ENCODE results near the gene OASL. TPM values are rescaled to one million over a fixed set of nuclear protein-coding genes. Genes with fewer than 3 reads are reported as not detected.
A peak's percentile ranks its signal among the peaks of the same experiment; 100 is the strongest.

OASL gene
- total RNA-seq, 3 donors from 2014 or later (not counting 1 experiment from before 2014, with no cell fraction given): 7.5 to 48.0 (median 35.2) TPM

GRCh38 chr12:121060149-121061001, 21.3 kb upstream of the OASL start:
- TF ChIP-seq CTCF (IDR thresholded peaks at IDR 0.05): peak; percentile 43
- 35% methylated on average over 12 of the region's 16 CpGs for WGBS (ENCODE audit: insufficient coverage)
- DNase-seq (peak; percentile 53 to 86), ATAC-seq (peak; percentile 92 to 96 (median 93))
- Histone ChIP-seq H3K36me3 (ENCODE audit: control insufficient read depth, insufficient read depth, low read length) (no peaks in the 10 kb centered on the region), H3K27ac (ENCODE audit: low read length) (peak overlapping the region; percentile 98), H3K4me1 (ENCODE audit: control insufficient read depth, insufficient read depth, low read length) (peaks cover 16% of the 10 kb centered on the region), H3K4me3 (ENCODE audit: low read length) (peak overlapping the region; percentile 58), H3K9me3 (ENCODE audit: control insufficient read depth, insufficient read depth, low read length) (no peaks in the 10 kb centered on the region), H3K27me3 (ENCODE audit: control insufficient read depth, insufficient read depth, low read length) (no peaks in the 10 kb centered on the region)
- Mint-ChIP-seq H3K36me3 (no peaks in the 10 kb centered on the region), H3K4me1 (peaks cover 10% of the 10 kb centered on the region in 2 donors), H3K9me3 (no peaks in the 10 kb centered on the region), H3K27ac (peak overlapping the region; percentile 95 to 97), H3K4me3 (peak overlapping the region; percentile 92), H3K27me3 (ENCODE audit: low read depth in 2 of 2) (no peaks in the 10 kb centered on the region)
- intact Hi-C loops (cut with micrococcal nuclease): loop anchor here (1.0 kb wide), 8 partner anchors 21 to 477 kb away; partner anchors contain the start of genes C12orf43 and OASL

GRCh38 chr12:121059031-121059898, 20.2 kb upstream of the OASL start:
- H3K36me3 ChIP-seq (ENCODE audit: control insufficient read depth, insufficient read depth, low read length): no peaks in the 10 kb centered on the region
- Mint-ChIP-seq H3K36me3 (no peaks in the 10 kb centered on the region), H3K27ac (peak overlapping the region; percentile 95 to 97), H3K9me3 (no peaks in the 10 kb centered on the region), H3K4me3 (peak overlapping the region; percentile 92), H3K4me1 (peaks cover 10% of the 10 kb centered on the region in 2 donors), H3K27me3 (ENCODE audit: low read depth in 2 of 2) (no peaks in the 10 kb centered on the region)
- peak overlapping the region; percentile 98 for H3K27ac ChIP-seq (ENCODE audit: low read length)
- DNase-seq (peak in 1 of 2 donors; percentile 15), ATAC-seq (no peak)
- no peak overlapping the region for H3K4me3 ChIP-seq (ENCODE audit: low read length)
- 80% methylated on average over 10 of the region's 10 CpGs for WGBS (ENCODE audit: insufficient coverage)
- no peaks in the 10 kb centered on the region for H3K9me3 ChIP-seq (ENCODE audit: control insufficient read depth, insufficient read depth, low read length)
- TF ChIP-seq CTCF (IDR thresholded peaks at IDR 0.05): no peak
- peaks cover 16% of the 10 kb centered on the region for H3K4me1 ChIP-seq (ENCODE audit: control insufficient read depth, insufficient read depth, low read length)
- intact Hi-C loops (cut with micrococcal nuclease): no loop called here
- no peaks in the 10 kb centered on the region for H3K27me3 ChIP-seq (ENCODE audit: control insufficient read depth, insufficient read depth, low read length)

GRCh38 chr12:121057794-121058193, 18.7 kb upstream of the OASL start:
- Mint-ChIP-seq H3K4me3 (no peak overlapping the region), H3K36me3 (no peaks in the 10 kb centered on the region), H3K9me3 (no peaks in the 10 kb centered on the region), H3K27me3 (ENCODE audit: low read depth in 2 of 2) (no peaks in the 10 kb centered on the region), H3K27ac (peak overlapping the region in 1 of 2 donors; percentile 18), H3K4me1 (peaks cover 10% of the 10 kb centered on the region in 2 donors)
- 79% methylated on average over 9 of the region's 9 CpGs for WGBS (ENCODE audit: insufficient coverage)
- Histone ChIP-seq H3K27me3 (ENCODE audit: control insufficient read depth, insufficient read depth, low read length) (no peaks in the 10 kb centered on the region), H3K4me1 (ENCODE audit: control insufficient read depth, insufficient read depth, low read length) (peaks cover 16% of the 10 kb centered on the region), H3K9me3 (ENCODE audit: control insufficient read depth, insufficient read depth, low read length) (no peaks in the 10 kb centered on the region), H3K4me3 (ENCODE audit: low read length) (no peak overlapping the region), H3K27ac (ENCODE audit: low read length) (no peak overlapping the region), H3K36me3 (ENCODE audit: control insufficient read depth, insufficient read depth, low read length) (no peaks in the 10 kb centered on the region)
- no peak for TF ChIP-seq CTCF (IDR thresholded peaks at IDR 0.05)
- no peak for DNase-seq
- no peak for ATAC-seq
- intact Hi-C loops (cut with micrococcal nuclease): no loop called here

Measured in natural killer cell (primary cell).